Measurements from ENCODE around the gene RBM44.
"Not testable (repeated sequence)": the region's sequence is repeated elsewhere in the genome, so short reads cannot be mapped to it uniquely, and the experiment has no call there.

RBM44 gene

GRCh38 chr2:237762291-237763182 lies 36.0 kb upstream of the RBM44 start:
- peaks cover 21% of the 10 kb centered on the region for H3K36me3 ChIP-seq (ENCODE audit: control insufficient read depth, low read depth, low read length)
- not testable (repeated sequence) for H3K4me1 ChIP-seq (ENCODE audit: control insufficient read depth, low read depth, low read length); H3K9ac ChIP-seq (ENCODE audit: low read length); H3K9me3 ChIP-seq (ENCODE audit: control insufficient read depth, low read depth, low read length); H3K4me3 ChIP-seq (ENCODE audit: low read length); H3K27ac ChIP-seq (ENCODE audit: low read length); H3K27me3 ChIP-seq (ENCODE audit: control insufficient read depth, insufficient read depth, low read length)

DNA sequence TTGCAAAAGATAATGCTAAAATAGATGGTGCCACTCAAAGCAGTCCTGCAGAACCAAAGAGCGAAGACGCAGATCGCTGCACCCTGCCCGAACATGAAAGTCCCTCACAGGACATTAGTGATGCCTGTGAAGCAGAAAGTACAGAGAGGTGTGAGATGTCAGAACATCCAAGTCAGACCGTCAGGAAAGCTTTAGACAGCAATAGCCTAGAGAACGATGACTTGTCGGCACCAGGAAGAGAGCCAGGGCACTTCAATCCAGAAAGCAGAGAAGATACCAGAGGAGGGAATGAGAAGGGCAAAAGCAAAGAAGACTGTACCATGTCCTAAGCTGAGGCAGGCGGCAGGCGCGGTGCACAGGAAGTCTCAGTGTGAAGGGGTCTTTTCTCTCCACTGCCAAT lies 34.8 kb upstream of the RBM44 start:
- H3K4me1 ChIP-seq (ENCODE audit: control insufficient read depth, low read depth, low read length), result no peaks in the 10 kb centered on the region
- H3K9ac ChIP-seq (ENCODE audit: low read length), result no peak overlapping the region
- H3K9me3 ChIP-seq (ENCODE audit: control insufficient read depth, low read depth, low read length), result no peaks in the 10 kb centered on the region
- no peak overlapping the region for H3K27ac ChIP-seq (ENCODE audit: low read length)
- no peak overlapping the region for H3K4me3 ChIP-seq (ENCODE audit: low read length)
- H3K27me3 ChIP-seq (ENCODE audit: control insufficient read depth, insufficient read depth, low read length), result no peaks in the 10 kb centered on the region
- peaks cover 14% of the 10 kb centered on the region for H3K36me3 ChIP-seq (ENCODE audit: control insufficient read depth, low read depth, low read length)

- not testable (repeated sequence) for H3K27me3 ChIP-seq (ENCODE audit: control insufficient read depth, insufficient read depth, low read length); H3K9ac ChIP-seq (ENCODE audit: low read length); H3K4me1 ChIP-seq (ENCODE audit: control insufficient read depth, low read depth, low read length); H3K4me3 ChIP-seq (ENCODE audit: low read length); H3K9me3 ChIP-seq (ENCODE audit: control insufficient read depth, low read depth, low read length); H3K27ac ChIP-seq (ENCODE audit: low read length)
- peaks cover 12% of the 10 kb centered on the region for H3K36me3 ChIP-seq (ENCODE audit: control insufficient read depth, low read depth, low read length)
Measured at GRCh38 chr2:237765122-237765521, 33.5 kb upstream of the RBM44 start.

GRCh38 chr2:237765875-237766274 lies 32.7 kb upstream of the RBM44 start:
- H3K36me3 ChIP-seq (ENCODE audit: control insufficient read depth, low read depth, low read length), result peaks cover 7% of the 10 kb centered on the region
- no peak overlapping the region for H3K27ac ChIP-seq (ENCODE audit: low read length)
- H3K9me3 ChIP-seq (ENCODE audit: control insufficient read depth, low read depth, low read length), result no peaks in the 10 kb centered on the region
- no peaks in the 10 kb centered on the region for H3K27me3 ChIP-seq (ENCODE audit: control insufficient read depth, insufficient read depth, low read length)
- no peak overlapping the region for H3K4me3 ChIP-seq (ENCODE audit: low read length)
- no peak overlapping the region for H3K9ac ChIP-seq (ENCODE audit: low read length)
- no peaks in the 10 kb centered on the region for H3K4me1 ChIP-seq (ENCODE audit: control insufficient read depth, low read depth, low read length)

GRCh38 chr2:237766340-237766739 lies 32.2 kb upstream of the RBM44 start:
- no peak overlapping the region for H3K9ac ChIP-seq (ENCODE audit: low read length)
- peaks cover 3% of the 10 kb centered on the region for H3K36me3 ChIP-seq (ENCODE audit: control insufficient read depth, low read depth, low read length)
- no peak overlapping the region for H3K4me3 ChIP-seq (ENCODE audit: low read length)
- no peaks in the 10 kb centered on the region for H3K4me1 ChIP-seq (ENCODE audit: control insufficient read depth, low read depth, low read length)
- H3K27me3 ChIP-seq (ENCODE audit: control insufficient read depth, insufficient read depth, low read length), result no peaks in the 10 kb centered on the region
- H3K27ac ChIP-seq (ENCODE audit: low read length), result no peak overlapping the region
- H3K9me3 ChIP-seq (ENCODE audit: control insufficient read depth, low read depth, low read length), result no peaks in the 10 kb centered on the region

- Histone ChIP-seq H3K4me3 (ENCODE audit: low read length) (no peak overlapping the region), H3K36me3 (ENCODE audit: control insufficient read depth, low read depth, low read length) (no peaks in the 10 kb centered on the region), H3K4me1 (ENCODE audit: control insufficient read depth, low read depth, low read length) (no peaks in the 10 kb centered on the region), H3K27me3 (ENCODE audit: control insufficient read depth, insufficient read depth, low read length) (no peaks in the 10 kb centered on the region), H3K27ac (ENCODE audit: low read length) (no peak overlapping the region), H3K9me3 (ENCODE audit: control insufficient read depth, low read depth, low read length) (no peaks in the 10 kb centered on the region), H3K9ac (ENCODE audit: low read length) (no peak overlapping the region)
Measured at GRCh38 chr2:237772513-237772912, 26.1 kb upstream of the RBM44 start.

DNA sequence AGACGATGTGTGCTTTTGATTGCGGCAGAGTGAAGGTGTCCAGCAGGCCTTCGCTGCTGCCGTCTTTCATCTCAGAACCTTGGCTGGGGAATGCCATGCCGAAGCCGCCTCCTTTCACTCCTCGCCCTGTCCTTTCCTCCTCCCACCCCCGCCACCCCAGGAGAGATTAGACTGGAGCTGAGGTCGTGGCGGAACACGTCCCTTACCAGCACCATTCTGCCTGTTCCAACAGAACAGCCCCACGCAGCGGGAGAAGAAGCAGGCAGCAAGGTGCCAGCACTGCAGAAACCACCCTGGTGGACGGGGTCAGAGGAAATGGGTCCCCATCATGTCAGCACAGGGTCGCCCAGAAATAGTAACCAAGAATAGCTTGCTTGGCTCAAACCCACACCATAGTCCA lies 24.8 kb upstream of the RBM44 start:
- Histone ChIP-seq H3K27me3 (ENCODE audit: control insufficient read depth, insufficient read depth, low read length) (no peaks in the 10 kb centered on the region), H3K9me3 (ENCODE audit: control insufficient read depth, low read depth, low read length) (no peaks in the 10 kb centered on the region), H3K27ac (ENCODE audit: low read length) (no peak overlapping the region), H3K4me1 (ENCODE audit: control insufficient read depth, low read depth, low read length) (no peaks in the 10 kb centered on the region), H3K36me3 (ENCODE audit: control insufficient read depth, low read depth, low read length) (no peaks in the 10 kb centered on the region), H3K4me3 (ENCODE audit: low read length) (no peak overlapping the region), H3K9ac (ENCODE audit: low read length) (no peak overlapping the region)

GRCh38 chr2:237774811-237775553 lies 23.6 kb upstream of the RBM44 start:
- Histone ChIP-seq H3K4me3 (ENCODE audit: low read length) (no peak overlapping the region), H3K9me3 (ENCODE audit: control insufficient read depth, low read depth, low read length) (no peaks in the 10 kb centered on the region), H3K9ac (ENCODE audit: low read length) (no peak overlapping the region), H3K36me3 (ENCODE audit: control insufficient read depth, low read depth, low read length) (peaks cover 2% of the 10 kb centered on the region), H3K27me3 (ENCODE audit: control insufficient read depth, insufficient read depth, low read length) (no peaks in the 10 kb centered on the region), H3K27ac (ENCODE audit: low read length) (no peak overlapping the region), H3K4me1 (ENCODE audit: control insufficient read depth, low read depth, low read length) (no peaks in the 10 kb centered on the region)

DNA sequence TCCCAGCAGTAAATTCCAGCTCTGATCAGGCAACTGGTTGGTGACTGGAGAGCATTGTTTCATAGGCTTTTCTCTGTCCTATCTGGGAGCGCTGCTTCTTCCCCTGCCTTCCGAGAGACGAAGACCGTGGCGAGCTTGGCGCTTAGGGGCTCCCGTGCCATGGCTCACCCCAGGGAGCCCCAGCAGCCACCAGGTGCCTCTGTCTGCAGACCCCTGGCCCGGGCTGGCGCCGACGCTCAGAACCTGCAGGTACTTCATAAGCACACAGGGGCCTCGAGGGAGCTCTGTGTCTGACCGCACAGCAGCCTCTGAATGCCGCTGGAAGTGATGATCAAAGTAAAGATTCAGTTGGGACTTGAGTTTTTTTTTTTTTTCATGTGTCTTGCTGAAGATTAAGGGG lies 19.1 kb upstream of the RBM44 start:
- Histone ChIP-seq H3K4me1 (ENCODE audit: control insufficient read depth, low read depth, low read length) (no peaks in the 10 kb centered on the region), H3K4me3 (ENCODE audit: low read length) (no peak overlapping the region), H3K9ac (ENCODE audit: low read length) (no peak overlapping the region), H3K27me3 (ENCODE audit: control insufficient read depth, insufficient read depth, low read length) (no peaks in the 10 kb centered on the region), H3K36me3 (ENCODE audit: control insufficient read depth, low read depth, low read length) (peaks cover 8% of the 10 kb centered on the region), H3K27ac (ENCODE audit: low read length) (no peak overlapping the region), H3K9me3 (ENCODE audit: control insufficient read depth, low read depth, low read length) (no peaks in the 10 kb centered on the region)

DNA sequence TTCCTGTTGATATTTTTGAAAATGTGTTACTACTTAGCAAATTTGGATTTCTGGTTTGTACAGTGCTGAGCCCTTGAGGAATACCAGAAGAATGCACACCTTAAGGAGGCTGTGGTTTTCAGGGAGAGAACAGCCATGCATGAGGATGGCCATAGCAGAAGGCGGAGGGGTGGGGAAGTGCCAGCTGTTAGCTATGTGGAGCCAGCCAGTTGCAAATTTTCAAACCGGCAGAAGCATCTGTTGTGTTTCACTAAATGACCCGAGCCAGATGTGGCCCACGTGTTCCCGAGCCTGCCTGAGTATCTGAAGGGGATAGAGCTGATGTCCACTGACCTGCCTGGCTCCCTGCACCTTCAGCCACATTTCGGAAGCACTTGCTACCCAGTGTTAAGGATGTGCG lies 16.4 kb upstream of the RBM44 start:
- H3K4me3 ChIP-seq (ENCODE audit: low read length), result no peak overlapping the region
- H3K4me1 ChIP-seq (ENCODE audit: control insufficient read depth, low read depth, low read length), result no peaks in the 10 kb centered on the region
- H3K9ac ChIP-seq (ENCODE audit: low read length), result no peak overlapping the region
- peaks cover 8% of the 10 kb centered on the region for H3K36me3 ChIP-seq (ENCODE audit: control insufficient read depth, low read depth, low read length)
- H3K9me3 ChIP-seq (ENCODE audit: control insufficient read depth, low read depth, low read length), result peaks cover 4% of the 10 kb centered on the region
- no peaks in the 10 kb centered on the region for H3K27me3 ChIP-seq (ENCODE audit: control insufficient read depth, insufficient read depth, low read length)
- no peak overlapping the region for H3K27ac ChIP-seq (ENCODE audit: low read length)

- not testable (repeated sequence) for H3K9ac ChIP-seq (ENCODE audit: low read length); H3K4me1 ChIP-seq (ENCODE audit: control insufficient read depth, low read depth, low read length); H3K9me3 ChIP-seq (ENCODE audit: control insufficient read depth, low read depth, low read length); H3K27ac ChIP-seq (ENCODE audit: low read length); H3K4me3 ChIP-seq (ENCODE audit: low read length); H3K36me3 ChIP-seq (ENCODE audit: control insufficient read depth, low read depth, low read length); H3K27me3 ChIP-seq (ENCODE audit: control insufficient read depth, insufficient read depth, low read length)
Measured at GRCh38 chr2:237783678-237784077, 14.9 kb upstream of the RBM44 start.

DNA sequence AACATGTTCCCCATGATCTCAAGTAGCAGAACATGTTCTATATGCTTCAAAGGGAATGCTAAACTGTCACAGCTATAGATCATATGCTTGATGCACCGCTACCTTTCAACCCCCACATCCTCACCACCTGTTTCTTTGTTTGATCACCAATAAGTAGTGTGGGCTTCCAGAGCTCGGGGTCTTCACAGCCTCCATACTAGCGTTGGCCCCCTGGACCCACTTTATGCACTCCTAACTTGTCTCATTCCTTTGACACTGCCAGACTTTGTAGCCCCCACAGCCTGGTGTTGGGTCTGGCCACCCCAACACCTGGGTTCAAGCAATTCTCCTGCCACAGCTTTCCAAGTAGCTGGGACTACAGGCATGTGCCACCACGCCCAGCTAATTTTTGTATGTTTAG lies 11.6 kb upstream of the RBM44 start:
- Histone ChIP-seq H3K36me3 (ENCODE audit: control insufficient read depth, low read depth, low read length) (peaks cover 1% of the 10 kb centered on the region), H3K27ac (ENCODE audit: low read length) (no peak overlapping the region), H3K9me3 (ENCODE audit: control insufficient read depth, low read depth, low read length) (peaks cover 4% of the 10 kb centered on the region), H3K4me3 (ENCODE audit: low read length) (no peak overlapping the region), H3K9ac (ENCODE audit: low read length) (no peak overlapping the region), H3K27me3 (ENCODE audit: control insufficient read depth, insufficient read depth, low read length) (no peaks in the 10 kb centered on the region), H3K4me1 (ENCODE audit: control insufficient read depth, low read depth, low read length) (no peaks in the 10 kb centered on the region)

Data from iPS-18a (cell line).